HepG2 (cell line): ENCODE measurements around the gene TAS1R1. TPM values are rescaled to one million over a fixed set of nuclear protein-coding genes. Genes with fewer than 3 reads are reported as not detected.
"Not testable (repeated sequence)": the region's sequence is repeated elsewhere in the genome, so short reads cannot be mapped to it uniquely, and the experiment has no call there.

Experiments
- ATAC-seq: fragments of 200-7000 bp; cut with Tn5 transposase; 3 replicates; pipeline ENCODE4 v1.9.1; 2020; ENCODE audit warnings: mild to moderate bottlenecking, moderate library complexity
- BruUV-seq: library from RNA; stranded (reverse); fragments of 400-500 nt; replicated peaks from 2 replicates; lab custom pipeline; 2021; lab: Mats Ljungman, UMichigan
- CTCF ChIA-PET: fragments of 300-600 bp; formaldehyde crosslinking; extraction: SDS; loops from one replicate; lab custom pipeline; 2021; ENCODE audit warnings: low total read pairs, inconsistent platforms, low intra/inter-chr PET ratio; lab: Yijun Ruan, JAX
- POLR2A ChIA-PET: fragments of 350-600 bp; sonication (Branson Sonifier 250); formaldehyde crosslinking; loops from one replicate; lab custom pipeline; 2020; ENCODE audit warnings: antibody characterized with exemption, inconsistent platforms; lab: Yijun Ruan, JAX
- DNase-seq: peaks from one replicate; pipeline ENCODE4 v3.0.0-alpha.2; 2015; ENCODE audit warnings: low spot score
- FAIRE-seq: peaks from 3 replicates; lab custom pipeline; 2011; peaks lifted over from hg19 to GRCh38; lab: Jason Lieb, UNC
- H2AFZ ChIP-seq: one replicate; pipeline ENCODE4 v1.6.1; 2011; ENCODE audit warnings: low read length, inconsistent platforms
- H3K27ac ChIP-seq: fragments of 300-600 bp; 3 replicates; pipeline ENCODE4 v1.8.0; 2011; ENCODE audit warnings: mixed run types, mild to moderate bottlenecking, mixed read lengths, low read length, inconsistent platforms; ENCODE audit not compliant: insufficient read depth; ENCODE audit errors: extremely low read length
- H3K27me3 ChIP-seq, 2 experiments: fragments of 200-600 bp in 1 of 2; 2 replicates in 1 of 2; 3 replicates in 1 of 2; pipeline versions ENCODE4 v1.6.0 to v1.8.0; 2011; ENCODE audit warnings: low read length in 2 of 2, mild to moderate bottlenecking in 2 of 2, moderate library complexity in 2 of 2, inconsistent platforms in 1 of 2; ENCODE audit not compliant: insufficient read depth in 2 of 2, control insufficient read depth in 1 of 2
- H3K36me3 ChIP-seq, 2 experiments: fragments of 200-600 bp in 1 of 2; replicated peaks in 1 of 2; 2 replicates in 1 of 2; 3 replicates in 1 of 2; pipeline versions ENCODE4 v1.5.1 to v1.8.0; 2011; ENCODE audit warnings: low read length in 2 of 2, inconsistent platforms in 1 of 2; ENCODE audit not compliant: insufficient read depth in 2 of 2, control insufficient read depth in 1 of 2
- H3K4me1 ChIP-seq: 2 replicates; pipeline ENCODE4 v1.5.1; 2012; ENCODE audit warnings: low read length, inconsistent platforms; ENCODE audit not compliant: insufficient read depth
- H3K4me2 ChIP-seq: 2 replicates; pipeline ENCODE4 v1.6.0; 2011; ENCODE audit warnings: low read depth, low read length, inconsistent platforms
- H3K4me3 ChIP-seq, 3 experiments: fragments of 200-600 bp in 1 of 3; sonication (generic), shearing (Covaris generic) in 1 of 3; replicated peaks in 1 of 3; 2 replicates each; pipeline ENCODE4 v1.5.1; 2011 to 2016; ENCODE audit warnings: low read length in 3 of 3, inconsistent platforms in 2 of 3, low read depth in 2 of 3, mild to moderate bottlenecking in 2 of 3, control low read depth in 1 of 3, mixed read lengths in 1 of 3; ENCODE audit not compliant: insufficient read depth in 1 of 3
- H3K79me2 ChIP-seq: one replicate; pipeline ENCODE4 v1.6.1; 2011; ENCODE audit warnings: low read length, inconsistent platforms; ENCODE audit not compliant: insufficient read depth
- H3K9ac ChIP-seq: 2 replicates; pipeline ENCODE4 v1.6.0; 2011; ENCODE audit warnings: mild to moderate bottlenecking, low read depth, low read length, inconsistent platforms; ENCODE audit not compliant: insufficient read depth
- H3K9me3 ChIP-seq: 2 replicates; pipeline ENCODE4 v1.5.1; 2012; ENCODE audit warnings: mild to moderate bottlenecking, low read length
- H4K20me1 ChIP-seq: 2 replicates; pipeline ENCODE4 v1.6.0; 2011; ENCODE audit warnings: inconsistent platforms, mild to moderate bottlenecking, low read length, moderate library complexity; ENCODE audit not compliant: insufficient read depth
- GATAD2A ChIP-seq: IDR thresholded peaks from 2 replicates; pipeline ENCODE4 v1.6.1; 2016
- ZNF121 ChIP-seq: sonication (generic); formaldehyde crosslinking; IDR thresholded peaks from 2 replicates; pipeline ENCODE4 v1.5.0; 2020; ENCODE audit warnings: mild to moderate bottlenecking, missing genetic modification reagents
- ZNF17 ChIP-seq: sonication (generic); formaldehyde crosslinking; IDR thresholded peaks from 2 replicates; pipeline ENCODE4 v1.5.0; 2020; ENCODE audit warnings: mild to moderate bottlenecking, missing genetic modification reagents
- ZNF510 ChIP-seq: sonication (generic); formaldehyde crosslinking; IDR thresholded peaks from 2 replicates; pipeline ENCODE4 v1.4.0; 2020; ENCODE audit warnings: low read depth, mild to moderate bottlenecking, missing genetic modification reagents
- ZNF605 ChIP-seq: sonication (generic); formaldehyde crosslinking; IDR thresholded peaks from 2 replicates; pipeline ENCODE4 v1.8.0; 2022; ENCODE audit warnings: mild to moderate bottlenecking, missing genetic modification reagents
- WGBS: methylation state at CpG from one replicate; pipeline ENCODE4 v1.1.6; 2017; ENCODE audit warnings: low lambda C conversion rate; 5-methylcytosine and 5-hydroxymethylcytosine counted together
- in situ Hi-C: cut with HindIII; loops from 2 replicates; pipeline ENCODE4 v1.10.0; 2017; ENCODE audit warnings: low pct_unique_long_range_greater_than_20kb; ENCODE audit not compliant: extremely low pct_ligation_motif_present
- intact Hi-C: fragments of 100-400 bp; cut with micrococcal nuclease; formaldehyde crosslinking; loops from one replicate; pipeline ENCODE4 v1.10.0; 2022; ENCODE audit not compliant: unreplicated experiment
- polyA plus RNA-seq, 8 experiments: library from polyadenylated mRNA; depleted of rRNA in 3 of 8; stranded (reverse) in 7 of 8; unstranded in 1 of 8; fragments of >200 nt; fragmentation: Illumina TruSeq in 4 of 8; extraction: Trizol in 4 of 8; gene quantifications; 2 replicates each; pipeline versions ENCODE4 v1.2.1 to v1.2.3, GENCODE V29; 2011 to 2016; ENCODE audit warnings: low read depth in 4 of 8, missing spikeins in 1 of 8, mixed read lengths in 1 of 8; ENCODE audit not compliant: insufficient read depth in 1 of 8
- total RNA-seq, 5 experiments: library from RNA; depleted of rRNA; stranded (reverse); fragments of >200 nt; fragmentation: Illumina TruSeq; extraction: Trizol; gene quantifications; 2 replicates each; pipeline ENCODE4 v1.2.3, GENCODE V29; 2016; ENCODE audit warnings: low read depth in 1 of 5

Gene TAS1R1
- total and polyA plus RNA-seq, 2 of the 13 experiments (the other 11 are each of a cell fraction or from before 2014, with no cell fraction given): 1.4 to 1.6 TPM

GRCh38 chr1:6557597-6557996 lies 2.5 kb downstream of the TAS1R1 start:
- ATAC-seq (no peak), DNase-seq (no peak), FAIRE-seq (no peak)
- 17% methylated on average over 1 of the region's 1 CpG for WGBS
- peaks cover 1 to 4% of the 10 kb centered on the region in 2 experiments; a peak in 2 of 5 replicates for H3K27me3 ChIP-seq
- no peak overlapping the region for H2AFZ ChIP-seq
- POLR2A ChIA-PET: interaction anchor here (1.1 to 2.0 kb wide), 2 partner anchors 20 to 22 kb away, joined by 3 to 6 read pairs; partner anchors contain the start of gene ZBTB48
- CTCF ChIA-PET: no interaction called here
- in situ Hi-C loops (no loop called here), intact Hi-C loops (no loop called here)
- BruUV-seq: no TSS peak
- peaks cover 5% of the 10 kb centered on the region; the same call in 1 of the 2 replicates for H4K20me1 ChIP-seq
- H3K4me1 ChIP-seq: peaks cover 25% of the 10 kb centered on the region
- no peak overlapping the region for H3K9ac ChIP-seq
- H3K4me3 ChIP-seq: no peak overlapping the region
- no peak overlapping the region for H3K27ac ChIP-seq
- no peaks in the 10 kb centered on the region for H3K36me3 ChIP-seq
- H3K4me2 ChIP-seq: no peak overlapping the region
- H3K9me3 ChIP-seq: no peaks in the 10 kb centered on the region
- TF ChIP-seq ZNF17 (CRISPR knock-in tag) (no peak), GATAD2A (no peak), ZNF121 (peak; percentile 68), ZNF510 (CRISPR knock-in tag) (no peak), ZNF605 (CRISPR knock-in tag) (no peak)
- H3K79me2 ChIP-seq: peaks cover 15% of the 10 kb centered on the region

- H4K20me1 ChIP-seq, H3K9ac ChIP-seq, POLR2A ChIA-PET, H3K4me3 ChIP-seq, BruUV-seq, H3K27ac ChIP-seq, ATAC-seq, H3K36me3 ChIP-seq, H2AFZ ChIP-seq, in situ Hi-C loops, H3K79me2 ChIP-seq, DNase-seq, FAIRE-seq, H3K9me3 ChIP-seq, CTCF ChIA-PET, H3K4me2 ChIP-seq, intact Hi-C loops: not testable (repeated sequence)
- H3K4me1 ChIP-seq: peaks cover 27% of the 10 kb centered on the region
- peaks cover 1 to 19% of the 10 kb centered on the region in 2 experiments; a peak in 3 of 5 replicates for H3K27me3 ChIP-seq
- 60% methylated on average over 11 of the region's 11 CpGs for WGBS
These were observed 4.1 kb downstream of the TAS1R1 start for GRCh38 chr1:6559161-6559560.
